HG03139 (cell line): Measurements from ENCODE around the gene KPTN.

Source experiments
- ATAC-seq: cut with Tn5 transposase; IDR thresholded peaks from one replicate; pipeline ENCODE4 v1.9.1; 2021; ENCODE audit not compliant: unreplicated experiment

KPTN gene

GRCh38 chr19:47470447-47471195, 13.4 kb downstream of the KPTN start:
- ATAC-seq = no peak

- no peak for ATAC-seq
Measured at GRCh38 chr19:47469719-47470118, 14.3 kb downstream of the KPTN start.

DNA sequence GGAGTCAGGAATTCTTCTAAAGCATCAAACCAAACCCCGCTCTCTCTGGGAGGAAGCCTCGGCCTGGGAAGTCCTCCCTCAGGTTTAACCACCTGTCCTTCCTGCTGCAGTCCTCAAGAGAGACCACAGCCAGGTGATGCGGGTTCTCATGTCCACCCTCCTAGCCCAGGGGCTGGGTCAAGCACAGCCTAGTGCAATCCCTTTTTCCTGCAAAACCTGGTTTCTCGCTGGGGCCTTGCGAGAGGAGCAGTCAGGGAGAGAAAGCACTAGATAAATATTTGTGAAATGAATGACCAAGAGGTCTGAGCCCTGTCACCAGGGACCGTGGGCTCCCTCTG, 14.7 kb downstream of the KPTN start:
- no peak for ATAC-seq

- ATAC-seq = no peak
Measured at GRCh38 chr19:47467914-47468313, 16.1 kb downstream of the KPTN start.

- ATAC-seq = no peak
Measured at GRCh38 chr19:47465957-47466356, 18.1 kb downstream of the KPTN start.

GRCh38 chr19:47464675-47465419, 19.2 kb downstream of the KPTN start:
- no peak for ATAC-seq

DNA sequence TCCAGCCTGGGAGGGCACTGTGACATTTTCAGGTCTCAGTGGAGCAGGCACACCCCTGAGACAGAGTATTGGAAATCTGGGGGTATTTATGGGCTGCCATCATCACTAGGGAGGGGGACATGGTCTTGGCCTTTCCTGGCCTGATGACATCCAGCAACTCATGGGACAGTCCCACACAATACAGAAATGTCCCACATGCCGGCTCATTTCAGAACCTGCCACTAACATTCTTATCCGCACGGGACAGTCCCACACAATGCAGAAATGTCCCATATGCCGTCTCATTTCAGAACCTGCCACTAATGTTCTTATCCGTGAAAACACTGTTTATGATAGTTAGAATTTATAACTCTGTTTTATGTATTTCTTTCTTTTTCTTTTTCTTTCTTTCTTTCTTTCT, 22.1 kb downstream of the KPTN start:
- no peak for ATAC-seq

- no peak for ATAC-seq
Measured at GRCh38 chr19:47459477-47459876, 24.5 kb downstream of the KPTN start.

- no peak for ATAC-seq
Measured at GRCh38 chr19:47458672-47459071, 25.3 kb downstream of the KPTN start.

DNA sequence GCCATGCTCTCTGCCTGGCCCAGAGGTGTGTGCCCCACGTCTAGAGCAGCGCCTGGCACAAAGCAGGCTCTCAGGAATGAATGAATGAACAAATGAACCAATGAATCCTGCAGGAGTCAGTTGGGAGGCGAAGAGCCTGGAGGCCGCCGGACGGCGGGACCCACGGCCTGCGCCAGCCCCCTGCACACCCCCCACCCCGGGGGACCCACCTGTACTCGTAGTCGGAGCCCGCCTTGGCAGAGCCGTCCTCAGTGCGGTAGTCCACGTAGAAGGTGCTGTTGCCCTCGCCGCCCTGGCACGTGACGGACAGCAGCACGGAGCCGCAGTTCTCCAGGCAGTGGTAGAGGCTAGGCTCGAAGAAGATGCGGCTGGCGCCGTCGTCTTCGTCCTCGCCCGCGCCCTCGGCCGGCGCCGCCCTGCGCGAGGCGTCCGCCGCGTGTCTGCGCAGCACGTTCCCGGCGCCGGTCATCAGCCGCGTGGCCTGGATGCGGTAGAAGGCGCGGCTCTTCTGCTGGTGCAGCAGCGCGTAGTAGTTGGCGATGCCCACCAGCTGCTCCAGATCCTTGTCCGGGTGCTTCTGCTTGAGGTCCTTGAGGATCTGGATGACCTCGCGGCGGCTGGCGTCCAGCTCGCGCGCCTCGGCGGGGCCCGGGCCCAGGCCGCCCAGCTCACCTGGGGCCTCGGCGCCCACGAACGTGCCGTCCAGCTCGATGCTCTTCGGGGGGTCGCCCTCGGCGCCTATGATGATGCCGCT, 27.1 kb downstream of the KPTN start:
- no peak for ATAC-seq

DNA sequence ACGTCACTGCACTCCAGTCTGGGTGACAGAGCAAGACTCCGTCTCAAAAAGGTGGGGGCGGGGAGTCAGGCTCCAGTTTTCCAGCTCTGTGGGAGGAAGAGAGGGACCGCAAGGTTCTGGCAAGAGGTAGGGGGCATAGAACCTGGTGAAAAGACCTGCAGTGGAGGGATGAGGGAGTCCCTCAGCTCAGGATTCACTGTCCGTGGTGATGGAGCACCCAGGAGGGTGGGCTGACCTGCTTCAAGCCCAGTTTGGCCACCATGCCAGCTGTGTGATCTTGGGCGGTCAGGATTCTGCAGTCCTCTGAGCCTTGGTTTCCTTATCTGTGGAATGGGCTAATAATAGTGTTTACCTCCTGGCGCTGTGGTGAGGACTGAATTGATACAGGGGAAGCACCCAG, 33.5 kb downstream of the KPTN start:
- no peak for ATAC-seq

- ATAC-seq = no peak
Measured at GRCh38 chr19:47448360-47448727, 35.7 kb downstream of the KPTN start.

DNA sequence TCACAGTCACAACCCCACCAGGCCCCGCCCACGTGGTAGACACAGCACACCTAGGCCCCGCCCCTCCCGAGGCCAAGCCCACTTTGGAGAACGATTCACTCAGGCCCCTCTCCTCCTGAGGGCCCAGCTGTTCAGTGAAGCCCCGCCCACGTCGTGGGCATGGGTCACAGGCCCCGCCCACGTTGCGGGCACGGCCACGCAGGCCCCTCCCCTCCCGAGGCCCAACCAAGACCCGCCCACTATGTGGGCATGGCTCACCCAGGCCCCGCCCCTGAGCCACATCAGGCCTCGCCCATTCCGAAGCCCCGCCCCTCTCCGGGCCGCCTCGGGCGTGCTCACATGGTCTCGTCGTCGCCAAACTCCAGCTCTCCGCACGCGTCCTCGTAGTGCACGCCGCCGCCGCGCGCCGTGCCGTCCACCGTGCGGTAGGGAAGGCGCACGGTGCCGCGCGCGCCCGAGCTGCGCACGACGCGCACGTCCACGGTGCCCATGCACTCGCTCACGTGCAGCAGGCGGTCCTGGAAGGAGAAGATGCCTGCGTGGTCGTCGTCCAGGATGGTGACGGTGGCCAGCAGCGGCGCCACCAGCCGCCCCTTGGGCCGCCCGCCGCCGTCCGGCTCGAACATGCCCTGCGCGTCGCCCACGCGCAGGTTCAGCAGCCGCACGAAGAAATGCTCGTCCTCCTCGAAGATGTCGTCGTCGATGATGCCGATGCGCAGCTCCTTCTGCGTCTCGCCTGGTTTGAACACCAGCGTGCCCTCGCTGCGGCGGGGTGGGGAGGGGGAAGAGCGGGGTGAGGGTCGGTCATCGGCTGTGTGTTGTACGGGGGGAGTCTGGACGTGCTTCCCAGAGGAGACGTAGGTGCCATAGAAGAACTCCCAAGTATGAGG, 36.3 kb downstream of the KPTN start:
- no peak for ATAC-seq

DNA sequence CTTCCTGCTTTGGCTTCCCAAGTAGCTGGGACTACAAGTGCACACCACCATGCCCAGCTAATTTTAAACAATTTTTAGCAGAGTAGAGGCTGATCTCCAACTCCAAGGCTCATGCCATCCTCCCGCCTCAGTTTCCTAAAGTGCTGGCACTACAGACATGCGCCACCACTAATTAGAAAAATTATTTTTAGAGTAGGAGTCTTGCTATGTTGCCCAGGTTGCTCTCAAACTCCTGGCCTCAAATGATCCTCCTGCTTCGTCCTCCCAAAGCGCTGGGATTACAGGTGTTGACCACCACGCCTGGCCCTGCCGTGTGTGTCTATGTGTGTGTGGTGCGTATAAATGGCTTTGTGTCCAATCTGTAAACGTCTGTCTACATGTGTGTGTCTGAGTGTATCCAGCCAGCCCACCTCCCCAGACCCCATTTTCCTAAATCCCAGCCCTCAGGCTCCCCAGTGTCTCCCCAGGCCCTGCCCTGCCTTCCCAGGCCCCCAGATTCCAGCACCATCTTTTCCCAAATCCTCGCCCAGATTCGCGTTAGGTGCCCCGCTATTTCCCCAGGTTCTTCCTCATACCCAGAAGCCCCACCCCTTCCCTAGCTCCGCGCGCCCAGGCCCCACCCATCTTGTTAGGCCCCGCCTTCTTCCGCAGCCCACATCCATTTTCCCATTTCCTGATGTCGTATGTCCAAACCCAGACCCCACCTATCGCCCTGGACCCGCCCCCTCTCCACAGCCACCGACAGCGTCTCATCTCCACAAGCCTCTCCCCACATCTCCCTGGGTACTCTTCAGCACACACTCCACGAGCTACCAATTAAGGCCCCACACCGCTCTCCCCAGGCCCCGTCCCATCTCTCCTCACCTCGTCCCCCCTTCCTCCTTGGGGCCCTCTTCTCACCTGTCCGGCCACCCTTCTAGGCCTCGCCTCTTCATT, 37.2 kb downstream of the KPTN start:
- ATAC-seq = no peak

- no peak for ATAC-seq
Measured at GRCh38 chr19:47445937-47446402, 38.0 kb downstream of the KPTN start.

- no peak for ATAC-seq
Measured at GRCh38 chr19:47445527-47445926, 38.5 kb downstream of the KPTN start.

DNA sequence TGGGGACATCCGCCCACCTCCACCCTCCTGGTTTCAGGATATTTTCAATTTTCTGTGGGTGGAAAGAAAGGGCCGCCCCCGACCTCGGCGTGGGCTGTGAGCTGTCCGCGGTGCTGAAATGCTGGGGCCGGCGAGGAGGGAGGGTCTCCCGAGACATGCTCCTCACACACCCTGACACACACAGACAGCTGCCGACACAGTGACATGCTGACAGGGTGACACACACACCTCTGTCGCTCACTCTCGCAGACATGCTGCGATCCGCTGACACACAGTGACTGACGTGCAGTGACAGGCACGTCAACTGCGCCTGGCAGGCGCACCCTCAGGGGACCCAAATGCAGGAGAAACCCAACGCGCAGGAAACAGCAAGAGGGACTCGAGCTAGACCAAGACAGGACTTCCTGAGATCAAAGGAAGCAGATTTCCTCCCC, 39.6 kb downstream of the KPTN start:
- no peak for ATAC-seq

- ATAC-seq = no peak
Measured at GRCh38 chr19:47443331-47443730, 40.7 kb downstream of the KPTN start.

DNA sequence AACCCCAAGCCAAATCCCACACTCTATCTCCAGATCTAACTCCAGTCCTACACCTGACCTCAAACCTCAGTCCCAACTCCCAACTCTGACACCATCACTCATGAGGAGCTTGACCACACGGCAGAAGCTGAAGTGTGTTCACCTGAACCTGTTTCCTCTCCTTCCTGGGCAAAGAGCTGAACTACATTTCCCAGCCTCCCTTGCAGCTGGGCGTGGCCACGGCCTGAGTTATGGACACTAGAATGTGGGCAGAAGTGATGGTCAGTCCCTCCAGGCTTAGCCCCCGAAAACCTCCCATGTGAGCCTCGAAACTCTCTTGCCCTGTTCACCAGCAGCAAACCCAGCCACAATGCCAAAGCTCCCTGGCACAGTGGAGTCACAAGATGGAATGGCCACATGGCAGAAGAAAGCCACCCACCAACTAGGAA, 45.2 kb downstream of the KPTN start:
- no peak for ATAC-seq

DNA sequence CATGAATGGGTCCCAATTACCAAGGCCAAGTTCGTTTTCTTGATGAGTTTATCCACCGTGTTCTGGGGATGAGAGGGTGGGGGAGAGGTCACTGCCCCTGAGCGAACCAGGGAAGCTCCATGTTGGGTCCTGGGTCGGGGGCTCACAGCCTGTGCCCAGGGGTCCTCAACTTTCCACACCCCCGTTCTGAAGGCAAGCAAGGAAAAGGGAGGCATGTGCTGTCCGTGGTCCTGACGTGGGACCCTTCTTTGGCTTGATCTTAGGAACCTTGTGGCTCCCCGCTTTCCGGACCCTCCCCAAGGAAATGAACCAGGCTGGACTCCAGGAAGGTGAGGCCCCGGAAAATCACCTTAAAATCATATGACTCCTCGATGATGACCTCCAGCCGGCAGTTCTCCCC, 46.5 kb downstream of the KPTN start:
- no peak for ATAC-seq
